Heart right ventricle (tissue), 16 donors: ENCODE data around the gene AMACR. TPM values are rescaled to one million over a fixed set of nuclear protein-coding genes. Genes with fewer than 3 reads are reported as not detected.

Experiments used
- ATAC-seq, 8 donors: fragments of 200-7000 bp; cut with Tn5 transposase; one replicate each; pipeline ENCODE4 v1.9.1; 2020; ENCODE audit warnings: mild to moderate bottlenecking in 8 of 8, moderate library complexity in 8 of 8, moderate number of reproducible peaks in 1 of 8
- DNase-seq, 2 donors: peaks; one replicate each; pipeline ENCODE4 v3.0.0-alpha.2; 2020
- H3K27ac ChIP-seq, 10 donors: fragments of 200-600 bp; sonication (generic) in 2 of 10; one replicate each; pipeline versions ENCODE4 v1.5.0 to v1.8.0; 2020 to 2022; ENCODE audit warnings: mild to moderate bottlenecking in 3 of 10
- H3K27me3 ChIP-seq, 7 donors: fragments of 200-600 bp; one replicate each; pipeline ENCODE4 v1.8.0; 2021 to 2022; ENCODE audit warnings: mild to moderate bottlenecking in 2 of 7
- H3K36me3 ChIP-seq, 9 donors: fragments of 200-600 bp; sonication (generic) in 1 of 9; one replicate each; pipeline versions ENCODE4 v1.5.0 to v1.8.0; 2020 to 2022; ENCODE audit warnings: mild to moderate bottlenecking in 2 of 9
- H3K4me1 ChIP-seq, 9 donors: fragments of 200-600 bp; sonication (generic) in 1 of 9; one replicate each; pipeline versions ENCODE4 v1.5.0 to v1.8.0; 2020 to 2022; ENCODE audit warnings: mild to moderate bottlenecking in 4 of 9
- H3K4me3 ChIP-seq, 10 donors: fragments of 200-600 bp; sonication (generic) in 2 of 10; one replicate each; pipeline versions ENCODE4 v1.5.0 to v1.8.0; 2020 to 2022; ENCODE audit warnings: mild to moderate bottlenecking in 7 of 10, moderate library complexity in 2 of 10
- H3K9me3 ChIP-seq, 11 donors: fragments of 200-600 bp in 10 of 11; sonication (generic) in 2 of 11; one replicate each; pipeline versions ENCODE4 v1.5.0 to v1.8.0; 2013 to 2022; ENCODE audit warnings: mild to moderate bottlenecking in 2 of 11, control low read depth in 1 of 11, moderate library complexity in 1 of 11
- WGBS, 2 donors: extraction: QIAGEN DNeasy Blood & Tissue Kit; methylation state at CpG; one replicate each; pipeline ENCODE4 v1.1.7; 2013; ENCODE audit warnings: inconsistent platforms in 1 of 2; 5-methylcytosine and 5-hydroxymethylcytosine counted together
- intact Hi-C, 10 donors: fragments of 100-400 bp; cut with DNase I; formaldehyde crosslinking; loops; one replicate each; pipeline versions ENCODE4 v1.11.1 to v1.14.2; 2022
- polyA plus RNA-seq, 2 donors: library from polyadenylated mRNA; stranded (reverse); fragments of 200-250 nt; gene quantifications; one replicate each; pipeline ENCODE4 v1.2.3, GENCODE V29; 2013
- total RNA-seq, 10 donors: library from RNA; stranded (reverse); fragmentation: NEBNext Ultra II Directional in 3 of 10; extraction: Animal tissue kit (Norgen Biotek cat#: 25700) in 3 of 10; gene quantifications; one replicate each; pipeline versions ENCODE4 v1.2.1 to v1.2.4, GENCODE V29; 2021 to 2023
- TF ChIP-seq, protein P1 (sequence below), 9 donors: fragments of 200-600 bp; sonication (generic) in 2 of 9; IDR thresholded peaks; one replicate each; pipeline versions ENCODE4 v1.5.0 to v1.8.0; 2021 to 2022; ENCODE audit warnings: antibody characterized with exemption in 9 of 9, mild to moderate bottlenecking in 5 of 9, moderate library complexity in 1 of 9
- donor health status: Arrhythmogenic right ventricular cardiomyopathy.
- donor health status: ischemic (EF 13 %, LVEDD 7.1; RV severe dilation, severe dysfunction).
- donor health status: healthy with polysubstance abuse.
- donor health status: DM: no; HTN: yes; CAD: no.
- donor health status: DM: no; HTN: no; CAD: no.
- donor health status: ischemic (EF 25% LVEDD 6.9; RV normal size, moderate dysfunction).
- donor health status: ischemic (EF 25% LVEDD 5.7; RV mildly dilated, moderate dysfunction).
- donor health status: healthy.
- donor health status: DM: yes; HTN: yes; CAD: no.
- donor health status: Ischemic cardiomyopathy.
- donor health status: ischemic (EF 35%, LVEDD 5.7; RV mildly dilated, moderate dysfunction).
- donor health status: nonischemic (EF 11% LVEDD 7.7; RV severe dilation, severe dysfunction).
- donor health status: DM: yes; HTN: yes; CAD: no.
- donor health status: PGD.
- donor health status: ischemic (EF 29% LVEDD 5.4; RV normal size, mild dysfunction).
- donor health status: nonischemic (EF 23%, LVEDD 6.1; RV moderate dilation, normal function).

AMACR gene
- total and polyA plus RNA-seq, 12 donors, result 3.0 to 16.2 (median 8.8) TPM

DNA sequence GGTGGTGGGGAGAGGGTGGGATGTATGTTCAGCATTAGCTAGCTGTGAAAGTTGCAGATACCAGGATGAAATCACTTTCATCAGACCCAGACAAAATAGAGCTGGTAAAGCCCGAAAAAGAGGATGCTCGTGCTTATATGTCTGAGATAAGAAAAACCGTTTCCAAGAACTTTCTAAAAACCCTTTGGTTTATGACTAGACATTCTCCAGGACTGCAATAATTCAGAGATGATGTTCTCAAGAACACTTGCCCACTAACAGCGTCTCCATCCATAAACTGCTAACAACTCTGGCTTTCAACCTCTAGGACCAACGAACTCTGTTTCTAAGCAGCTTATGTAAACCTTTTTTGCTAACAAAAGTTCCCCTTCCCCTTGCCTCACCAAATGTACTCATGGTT is 8.4 kb upstream of the AMACR start:
- H3K9me3 ChIP-seq, result no peaks in the 10 kb centered on the region
- ATAC-seq (no peak), DNase-seq (no peak)
- intact Hi-C loops, result no loop called here
- no peak overlapping the region for H3K27ac ChIP-seq
- 76 to 86% methylated on average over 5 of the region's 5 CpGs for WGBS, 2 donors
- H3K27me3 ChIP-seq, result no peaks in the 10 kb centered on the region
- peaks cover 0 to 16% (median under 1%) of the 10 kb centered on the region in 9 donors for H3K4me1 ChIP-seq
- H3K4me3 ChIP-seq, result no peak overlapping the region
- TF ChIP-seq, protein P1, sequence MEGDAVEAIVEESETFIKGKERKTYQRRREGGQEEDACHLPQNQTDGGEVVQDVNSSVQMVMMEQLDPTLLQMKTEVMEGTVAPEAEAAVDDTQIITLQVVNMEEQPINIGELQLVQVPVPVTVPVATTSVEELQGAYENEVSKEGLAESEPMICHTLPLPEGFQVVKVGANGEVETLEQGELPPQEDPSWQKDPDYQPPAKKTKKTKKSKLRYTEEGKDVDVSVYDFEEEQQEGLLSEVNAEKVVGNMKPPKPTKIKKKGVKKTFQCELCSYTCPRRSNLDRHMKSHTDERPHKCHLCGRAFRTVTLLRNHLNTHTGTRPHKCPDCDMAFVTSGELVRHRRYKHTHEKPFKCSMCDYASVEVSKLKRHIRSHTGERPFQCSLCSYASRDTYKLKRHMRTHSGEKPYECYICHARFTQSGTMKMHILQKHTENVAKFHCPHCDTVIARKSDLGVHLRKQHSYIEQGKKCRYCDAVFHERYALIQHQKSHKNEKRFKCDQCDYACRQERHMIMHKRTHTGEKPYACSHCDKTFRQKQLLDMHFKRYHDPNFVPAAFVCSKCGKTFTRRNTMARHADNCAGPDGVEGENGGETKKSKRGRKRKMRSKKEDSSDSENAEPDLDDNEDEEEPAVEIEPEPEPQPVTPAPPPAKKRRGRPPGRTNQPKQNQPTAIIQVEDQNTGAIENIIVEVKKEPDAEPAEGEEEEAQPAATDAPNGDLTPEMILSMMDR (IDR thresholded peaks at IDR 0.05), result no peak
- H3K36me3 ChIP-seq, result peaks cover 0 to 8% (median 0%) of the 10 kb centered on the region in 9 donors

DNA sequence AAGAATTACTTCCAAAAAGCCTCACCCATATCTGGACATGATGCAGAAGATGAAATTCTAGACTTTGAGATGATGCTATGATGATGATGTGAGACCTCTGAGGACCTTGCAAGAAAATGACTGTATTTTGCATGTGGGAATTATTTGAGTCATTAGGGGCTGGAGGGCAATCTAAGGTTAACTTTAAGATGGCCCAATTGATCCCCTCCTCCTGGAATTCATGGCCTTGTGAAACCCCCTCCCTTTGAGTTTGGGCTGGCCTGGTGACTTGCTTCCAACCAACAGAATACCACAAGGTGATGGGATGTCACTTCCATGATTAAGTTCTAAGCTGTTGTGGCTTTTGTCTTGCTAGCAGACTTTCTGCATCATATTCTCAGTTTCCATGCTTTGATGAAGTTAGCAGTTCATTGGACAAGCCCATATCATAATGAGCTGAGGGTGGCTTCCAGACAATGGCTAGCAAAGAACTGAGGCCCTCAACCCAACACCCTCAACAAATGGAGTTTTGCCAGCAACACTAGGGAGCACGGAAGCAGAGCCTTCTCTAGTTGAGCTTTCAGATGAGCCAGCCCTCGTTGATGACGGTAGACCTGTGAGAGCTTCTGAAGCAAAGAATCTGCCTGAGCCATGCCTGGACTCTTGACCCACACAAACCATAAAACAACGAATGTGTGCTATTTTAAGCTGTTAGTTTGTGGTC is 7.4 kb upstream of the AMACR start:
- no peaks in the 10 kb centered on the region for H3K9me3 ChIP-seq
- peaks cover 0 to 7% (median 0%) of the 10 kb centered on the region in 9 donors for H3K36me3 ChIP-seq
- WGBS, 2 donors, result 92 to 93% methylated on average over 4 of the region's 4 CpGs
- ATAC-seq (no peak), DNase-seq (no peak)
- no peak overlapping the region for H3K4me3 ChIP-seq
- intact Hi-C loops, result no loop called here
- H3K27me3 ChIP-seq, result no peaks in the 10 kb centered on the region
- no peak overlapping the region for H3K27ac ChIP-seq
- peaks cover 0 to 13% (median 0%) of the 10 kb centered on the region in 9 donors for H3K4me1 ChIP-seq
- TF ChIP-seq, protein P1 (IDR thresholded peaks at IDR 0.05), result no peak

GRCh38 chr5:34014626-34015025 is 6.8 kb upstream of the AMACR start:
- peaks cover 0 to 7% (median 0%) of the 10 kb centered on the region in 9 donors for H3K36me3 ChIP-seq
- no peak overlapping the region for H3K27ac ChIP-seq
- DNase-seq (no peak), ATAC-seq (no peak)
- intact Hi-C loops, result no loop called here
- TF ChIP-seq, protein P1 (IDR thresholded peaks at IDR 0.05), result no peak
- no peaks in the 10 kb centered on the region for H3K27me3 ChIP-seq
- no peaks in the 10 kb centered on the region for H3K9me3 ChIP-seq
- 98 to 100% methylated on average over 2 of the region's 2 CpGs for WGBS, 2 donors
- no peak overlapping the region for H3K4me3 ChIP-seq
- H3K4me1 ChIP-seq, result peaks cover 0 to 13% (median 0%) of the 10 kb centered on the region in 9 donors

DNA sequence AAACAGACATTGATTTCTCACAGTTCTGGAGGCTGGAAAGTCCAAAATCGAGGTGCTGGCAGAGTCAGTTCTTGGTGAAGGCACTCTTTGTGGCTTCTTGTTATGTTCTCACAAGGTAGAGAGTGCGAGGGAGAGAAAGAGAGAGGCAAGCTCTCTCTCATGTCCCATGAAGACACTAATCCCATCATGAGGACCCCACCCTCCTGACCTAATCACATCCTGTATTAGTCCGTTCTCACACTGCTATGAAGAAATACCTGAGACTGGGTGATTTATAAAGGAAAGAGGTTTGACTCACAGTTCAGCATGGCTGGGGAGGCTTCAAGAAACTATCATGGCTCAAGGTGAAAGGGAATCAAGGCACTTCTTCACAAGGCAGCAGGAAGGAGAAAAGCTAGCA is 5.7 kb upstream of the AMACR start:
- H3K27ac ChIP-seq, result no peak overlapping the region
- 94% methylated on average over 3 of the region's 3 CpGs for WGBS, 2 donors
- DNase-seq (no peak), ATAC-seq (no peak)
- H3K4me3 ChIP-seq, result no peak overlapping the region
- no peaks in the 10 kb centered on the region for H3K27me3 ChIP-seq
- H3K36me3 ChIP-seq, result peaks cover 0 to 3% (median 0%) of the 10 kb centered on the region in 9 donors
- no peaks in the 10 kb centered on the region for H3K9me3 ChIP-seq
- TF ChIP-seq, protein P1 (IDR thresholded peaks at IDR 0.05), result no peak
- intact Hi-C loops, result no loop called here
- peaks cover 0 to 21% (median 6%) of the 10 kb centered on the region in 9 donors for H3K4me1 ChIP-seq
